GM23338 (cell line): ENCODE data around the gene PNPLA2.

ENCODE experiments used
- CREB1 ChIP-seq: fragments of 250-450 bp; sonication (Bioruptor Pico); IDR thresholded peaks from 2 replicates; pipeline ENCODE4 v1.5.0; 2020; ENCODE audit warnings: low read depth, mild to moderate bottlenecking, moderate library complexity
- CTCF ChIP-seq, 2 experiments: fragments of 200-600 bp in 1 of 2; sonication (generic) in 1 of 2; conservative IDR thresholded peaks; 2 replicates each; pipeline versions ENCODE4 v1.5.1 to v1.6.1; 2016 to 2017; ENCODE audit warnings: antibody characterized with exemption in 2 of 2, low read depth in 2 of 2, mild to moderate bottlenecking in 2 of 2, moderate library complexity in 1 of 2
- EZH2 ChIP-seq: fragments of 200-600 bp; sonication (generic); IDR thresholded peaks from one replicate; pipeline ENCODE4 v1.8.0; 2017; ENCODE audit warnings: antibody characterized with exemption, mild to moderate bottlenecking, low read depth; ENCODE audit not compliant: unreplicated experiment
- EZH2phosphoT487 ChIP-seq: fragments of 200-600 bp; sonication (generic); IDR thresholded peaks from one replicate; pipeline ENCODE4 v1.8.1; 2018; ENCODE audit warnings: antibody characterized with exemption; ENCODE audit not compliant: unreplicated experiment
- JUNB ChIP-seq: IDR thresholded peaks from one replicate; pipeline ENCODE4 v1.6.1; 2016; ENCODE audit warnings: antibody characterized with exemption; ENCODE audit not compliant: unreplicated experiment
- NANOG ChIP-seq: IDR thresholded peaks from 2 replicates; pipeline ENCODE4 v1.6.1; 2016; ENCODE audit warnings: antibody characterized with exemption, borderline replicate concordance
- POLR2AphosphoS5 ChIP-seq: IDR thresholded peaks from 2 replicates; pipeline ENCODE4 v1.6.1; 2016; ENCODE audit warnings: antibody characterized with exemption, low read depth
- REST ChIP-seq: IDR thresholded peaks from one replicate; pipeline ENCODE4 v1.6.1; 2018; ENCODE audit warnings: antibody characterized with exemption; ENCODE audit not compliant: unreplicated experiment
- STAT1 ChIP-seq: IDR thresholded peaks from one replicate; pipeline ENCODE4 v1.6.1; 2016; ENCODE audit warnings: antibody characterized with exemption; ENCODE audit not compliant: unreplicated experiment
- ZNF114 ChIP-seq: fragments of 250-450 bp; sonication (Bioruptor Pico); IDR thresholded peaks from 2 replicates; pipeline ENCODE4 v1.5.0; 2020; ENCODE audit warnings: mild to moderate bottlenecking, moderate library complexity
- ZNF331 ChIP-seq: fragments of 250-450 bp; sonication (Bioruptor Pico); IDR thresholded peaks from 2 replicates; pipeline ENCODE4 v1.5.0; 2020; ENCODE audit warnings: low read depth, mild to moderate bottlenecking, moderate library complexity
- ZNF462 ChIP-seq: fragments of 250-450 bp; sonication (Bioruptor Pico); IDR thresholded peaks from 2 replicates; pipeline ENCODE4 v1.5.0; 2020; ENCODE audit warnings: mild to moderate bottlenecking, moderate library complexity

GRCh38 chr11:856397-856796 is 37.7 kb downstream of the PNPLA2 start:
- TF ChIP-seq CTCF (conservative IDR thresholded peaks at IDR 0.05; ENCODE audit: low read depth in 2 of 2) = no peak
- no peak for TF ChIP-seq CREB1 (CRISPR knock-in tag)
- TF ChIP-seq EZH2 = no peak
- TF ChIP-seq ZNF331 (CRISPR knock-in tag) = no peak
- no peak for TF ChIP-seq EZH2phosphoT487
- no peak for TF ChIP-seq JUNB
- TF ChIP-seq REST = no peak
- no peak for TF ChIP-seq STAT1
- TF ChIP-seq POLR2AphosphoS5 = no peak
- TF ChIP-seq NANOG = no peak
- TF ChIP-seq ZNF114 (CRISPR knock-in tag) = no peak
- TF ChIP-seq ZNF462 = no peak
